ENCODE data around the gene TAX1BP3.

Gene TAX1BP3

DNA sequence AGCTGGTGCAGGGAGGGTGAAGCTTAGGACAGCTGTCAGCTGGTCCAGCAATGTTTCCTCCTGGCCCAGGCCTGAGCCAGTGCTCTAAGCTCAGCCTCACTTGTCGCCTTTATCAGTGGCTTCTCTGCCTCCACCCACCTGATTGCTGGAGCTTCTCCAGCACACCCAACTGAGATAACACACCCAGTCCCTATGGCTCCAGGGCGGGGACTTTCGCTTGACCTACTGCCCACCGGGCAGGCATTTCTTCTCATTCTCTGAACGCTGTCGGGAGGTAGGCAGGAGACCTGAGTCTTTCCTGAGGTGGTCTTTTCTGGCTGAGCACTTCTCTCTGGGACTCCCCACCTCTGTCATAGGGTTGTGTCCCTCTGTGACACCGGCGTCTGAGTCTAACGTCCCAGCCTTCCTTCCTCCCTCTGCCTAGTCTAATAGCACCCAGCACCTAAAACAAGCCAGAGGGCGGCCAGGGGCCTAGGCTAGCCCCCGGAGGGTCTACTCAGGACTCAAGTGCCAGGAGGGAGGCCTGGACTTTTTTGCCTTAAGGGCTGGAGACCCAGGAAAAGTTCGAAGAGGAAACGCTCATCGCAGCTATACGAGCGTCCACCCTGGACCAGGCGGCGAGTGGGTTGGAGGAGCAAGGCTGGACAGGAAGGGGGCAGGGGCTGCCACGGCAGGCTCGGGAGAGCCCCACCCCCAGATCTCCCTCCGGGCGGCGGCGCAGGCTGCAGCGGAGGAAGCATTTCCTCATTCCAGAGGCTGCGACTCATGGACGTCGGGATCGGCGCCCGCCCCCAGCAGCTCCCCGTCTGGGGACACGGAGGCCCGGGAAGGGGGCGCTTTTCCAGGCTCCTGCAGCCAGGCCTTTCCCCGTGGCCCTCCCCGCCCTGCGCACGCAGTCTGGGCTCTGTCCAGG, 756 bp downstream of the TAX1BP3 start:
- Histone ChIP-seq H3K27me3 (ENCODE audit: low read depth, low read length) (no peaks in the 10 kb centered on the region), H3K4me1 (ENCODE audit: low read length) (peaks cover 9% of the 10 kb centered on the region; the same call in 1 of the 2 replicates), H3K36me3 (replicated peaks; ENCODE audit: low read depth, low read length) (no peaks in the 10 kb centered on the region), H3K9ac (ENCODE audit: low read length) (peak overlapping the region; percentile 76), H4K20me1 (ENCODE audit: insufficient read depth, low read length) (no peaks in the 10 kb centered on the region), H3K9me3 (ENCODE audit: insufficient read depth, low read length) (no peaks in the 10 kb centered on the region), H2AFZ (ENCODE audit: low read depth, low read length) (peak overlapping the region; percentile 45; the same call in 1 of the 2 replicates), H3K79me2 (ENCODE audit: low read length) (peaks cover 18% of the 10 kb centered on the region), H3K4me3 (ENCODE audit: low read length) (peak overlapping the region; percentile 91), H3K4me2 (ENCODE audit: low read length) (peak overlapping the region; percentile 96), H3K27ac (ENCODE audit: low read length) (no peak overlapping the region)
- TF ChIP-seq EZH2phosphoT487 (IDR thresholded peaks at IDR 0.05; ENCODE audit: low read depth): no peak
- TF ChIP-seq, protein P1, sequence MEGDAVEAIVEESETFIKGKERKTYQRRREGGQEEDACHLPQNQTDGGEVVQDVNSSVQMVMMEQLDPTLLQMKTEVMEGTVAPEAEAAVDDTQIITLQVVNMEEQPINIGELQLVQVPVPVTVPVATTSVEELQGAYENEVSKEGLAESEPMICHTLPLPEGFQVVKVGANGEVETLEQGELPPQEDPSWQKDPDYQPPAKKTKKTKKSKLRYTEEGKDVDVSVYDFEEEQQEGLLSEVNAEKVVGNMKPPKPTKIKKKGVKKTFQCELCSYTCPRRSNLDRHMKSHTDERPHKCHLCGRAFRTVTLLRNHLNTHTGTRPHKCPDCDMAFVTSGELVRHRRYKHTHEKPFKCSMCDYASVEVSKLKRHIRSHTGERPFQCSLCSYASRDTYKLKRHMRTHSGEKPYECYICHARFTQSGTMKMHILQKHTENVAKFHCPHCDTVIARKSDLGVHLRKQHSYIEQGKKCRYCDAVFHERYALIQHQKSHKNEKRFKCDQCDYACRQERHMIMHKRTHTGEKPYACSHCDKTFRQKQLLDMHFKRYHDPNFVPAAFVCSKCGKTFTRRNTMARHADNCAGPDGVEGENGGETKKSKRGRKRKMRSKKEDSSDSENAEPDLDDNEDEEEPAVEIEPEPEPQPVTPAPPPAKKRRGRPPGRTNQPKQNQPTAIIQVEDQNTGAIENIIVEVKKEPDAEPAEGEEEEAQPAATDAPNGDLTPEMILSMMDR (IDR thresholded peaks at IDR 0.05; ENCODE audit: low read depth, low read length): no peak

- H4K20me1 ChIP-seq (ENCODE audit: insufficient read depth, low read length): no peaks in the 10 kb centered on the region
- peaks cover 18% of the 10 kb centered on the region for H3K79me2 ChIP-seq (ENCODE audit: low read length)
- H3K4me2 ChIP-seq (ENCODE audit: low read length): no peak overlapping the region
Observed at GRCh38 chr17:3666516-3666915, 1.9 kb downstream of the TAX1BP3 start.

GRCh38 chr17:3665834-3666233, 2.5 kb downstream of the TAX1BP3 start:
- Histone ChIP-seq H3K27ac (ENCODE audit: low read length) (no peak overlapping the region), H3K79me2 (ENCODE audit: low read length) (peaks cover 18% of the 10 kb centered on the region), H4K20me1 (ENCODE audit: insufficient read depth, low read length) (no peaks in the 10 kb centered on the region), H3K4me1 (ENCODE audit: low read length) (peaks cover 9% of the 10 kb centered on the region; the same call in 1 of the 2 replicates), H3K9me3 (ENCODE audit: insufficient read depth, low read length) (no peaks in the 10 kb centered on the region), H3K36me3 (replicated peaks; ENCODE audit: low read depth, low read length) (no peaks in the 10 kb centered on the region), H2AFZ (ENCODE audit: low read depth, low read length) (no peak overlapping the region), H3K4me3 (ENCODE audit: low read length) (no peak overlapping the region), H3K27me3 (ENCODE audit: low read depth, low read length) (no peaks in the 10 kb centered on the region), H3K4me2 (ENCODE audit: low read length) (no peak overlapping the region), H3K9ac (ENCODE audit: low read length) (no peak overlapping the region)
- no peak for TF ChIP-seq EZH2phosphoT487 (IDR thresholded peaks at IDR 0.05; ENCODE audit: low read depth)
- TF ChIP-seq, protein P1 (IDR thresholded peaks at IDR 0.05; ENCODE audit: low read depth, low read length): no peak

More at GRCh38 chr17:3666516-3666915, 1.9 kb downstream of the TAX1BP3 start:
- Histone ChIP-seq H3K9ac (ENCODE audit: low read length) (no peak overlapping the region), H3K9me3 (ENCODE audit: insufficient read depth, low read length) (no peaks in the 10 kb centered on the region), H3K36me3 (replicated peaks; ENCODE audit: low read depth, low read length) (no peaks in the 10 kb centered on the region), H3K27me3 (ENCODE audit: low read depth, low read length) (no peaks in the 10 kb centered on the region), H3K4me1 (ENCODE audit: low read length) (peaks cover 9% of the 10 kb centered on the region; the same call in 1 of the 2 replicates), H3K4me3 (ENCODE audit: low read length) (no peak overlapping the region), H2AFZ (ENCODE audit: low read depth, low read length) (no peak overlapping the region), H3K27ac (ENCODE audit: low read length) (no peak overlapping the region)
- TF ChIP-seq, protein P1 (IDR thresholded peaks at IDR 0.05; ENCODE audit: low read depth, low read length): no peak
- no peak for TF ChIP-seq EZH2phosphoT487 (IDR thresholded peaks at IDR 0.05; ENCODE audit: low read depth)

Measured in OCI-LY3 (cell line).